ENCODE results near the gene NOTCH3. TPM values are rescaled to one million over a fixed set of nuclear protein-coding genes. Genes with fewer than 3 reads are reported as not detected.

NOTCH3 gene
- total RNA-seq, 2 donors from 2014 or later, result 31.8 to 48.0 TPM

DNA sequence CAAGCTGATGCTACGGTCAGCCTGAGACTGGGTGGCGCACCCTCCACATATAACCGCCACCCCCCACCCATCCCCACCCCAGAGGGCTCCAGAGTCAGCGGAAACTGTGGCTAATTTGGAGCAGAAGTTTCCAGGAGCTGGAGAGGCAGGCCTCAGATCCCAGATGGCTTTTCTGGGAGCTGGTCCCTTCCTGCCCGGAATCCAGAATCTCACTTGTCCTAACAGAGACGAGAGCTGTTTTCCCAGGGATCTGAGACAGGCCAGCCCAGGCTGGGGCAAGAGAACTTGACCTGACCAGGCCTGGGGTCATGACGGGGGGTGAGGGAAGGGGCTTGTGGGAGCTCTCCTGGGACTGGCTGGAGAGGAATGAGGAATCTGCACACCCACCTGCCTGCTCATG, 25.0 kb upstream of the NOTCH3 start:
- no peak for DNase-seq (ENCODE audit: low spot score)
- H3K27ac ChIP-seq, result no peak overlapping the region
- intact Hi-C loops (cut with DNase I), result no loop called here
- H3K9me3 ChIP-seq, result no peaks in the 10 kb centered on the region
- H3K27me3 ChIP-seq (replicated peaks; ENCODE audit: insufficient read depth), result no peaks in the 10 kb centered on the region
- H3K4me1 ChIP-seq (replicated peaks), result peaks cover 4% of the 10 kb centered on the region
- H3K36me3 ChIP-seq, result no peaks in the 10 kb centered on the region
- 95% methylated on average over 7 of the region's 7 CpGs for WGBS
- TF ChIP-seq CTCF (IDR thresholded peaks at IDR 0.05) (no peak), POLR2A (IDR thresholded peaks at IDR 0.05) (no peak), POLR2AphosphoS5 (IDR thresholded peaks at IDR 0.05) (no peak)
- H3K4me3 ChIP-seq, result no peak overlapping the region

DNA sequence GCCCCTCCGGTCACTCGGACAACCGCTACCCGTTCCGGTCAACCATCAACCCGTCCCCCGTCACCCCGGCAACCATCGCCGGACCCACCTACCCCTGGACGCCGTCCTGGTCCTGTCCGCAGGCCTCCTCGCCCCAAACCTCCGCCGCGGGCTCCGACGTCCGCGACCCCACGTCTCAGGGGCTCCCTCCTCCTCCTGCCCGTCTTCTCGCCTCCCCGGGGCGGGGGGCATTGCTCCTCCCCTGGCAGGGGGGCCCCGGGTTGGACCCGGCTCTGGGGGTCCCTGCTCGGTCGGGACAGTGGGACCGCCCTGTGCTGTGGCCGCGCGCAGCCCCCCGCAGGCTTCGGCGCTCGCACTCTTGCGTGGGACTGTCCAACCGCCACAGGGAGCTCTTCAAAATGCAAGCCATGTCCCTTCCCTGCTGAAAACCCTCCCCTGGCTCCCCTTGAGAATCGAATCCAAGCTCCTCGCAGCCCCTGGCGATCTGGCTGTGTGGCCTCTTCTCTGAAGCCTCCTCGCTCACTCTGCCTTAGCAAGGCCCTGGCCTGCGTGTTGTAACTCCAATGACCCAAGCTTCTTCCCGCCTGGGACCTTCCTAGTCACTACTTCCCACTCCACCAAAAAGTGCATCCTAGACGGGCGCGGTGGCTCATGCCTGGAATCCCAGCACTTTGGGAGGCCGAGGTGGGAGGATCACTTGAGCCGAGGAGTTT, 23.0 kb upstream of the NOTCH3 start:
- Histone ChIP-seq H3K4me3 (peak overlapping the region; percentile 38 to 52), H3K27ac (peak overlapping the region; percentile 50 to 53), H3K27me3 (replicated peaks; ENCODE audit: insufficient read depth) (no peaks in the 10 kb centered on the region), H3K4me1 (replicated peaks) (peaks cover 4% of the 10 kb centered on the region), H3K36me3 (no peaks in the 10 kb centered on the region), H3K9me3 (no peaks in the 10 kb centered on the region)
- no peak for DNase-seq (ENCODE audit: low spot score)
- intact Hi-C loops (cut with DNase I), result no loop called here
- TF ChIP-seq CTCF (IDR thresholded peaks at IDR 0.05), result no peak
- TF ChIP-seq POLR2AphosphoS5 (IDR thresholded peaks at IDR 0.05), result no peak
- no peak for TF ChIP-seq POLR2A (IDR thresholded peaks at IDR 0.05)
- 10% methylated on average over 51 of the region's 51 CpGs for WGBS

GRCh38 chr19:15222738-15223648, 22.2 kb upstream of the NOTCH3 start:
- no peaks in the 10 kb centered on the region for H3K9me3 ChIP-seq
- H3K27ac ChIP-seq, result peak overlapping the region in 1 of 2 donors; percentile 53
- 2% methylated on average over 48 of the region's 48 CpGs for WGBS
- H3K4me3 ChIP-seq, result peak overlapping the region; percentile 38 to 52
- DNase-seq (ENCODE audit: low spot score), result peak; percentile 86
- intact Hi-C loops (cut with DNase I), result no loop called here
- H3K36me3 ChIP-seq, result no peaks in the 10 kb centered on the region
- TF ChIP-seq POLR2A (IDR thresholded peaks at IDR 0.05) (no peak), POLR2AphosphoS5 (IDR thresholded peaks at IDR 0.05) (peak; percentile 68), CTCF (IDR thresholded peaks at IDR 0.05) (no peak)
- H3K4me1 ChIP-seq (replicated peaks), result peaks cover 4% of the 10 kb centered on the region
- H3K27me3 ChIP-seq (replicated peaks; ENCODE audit: insufficient read depth), result no peaks in the 10 kb centered on the region

DNA sequence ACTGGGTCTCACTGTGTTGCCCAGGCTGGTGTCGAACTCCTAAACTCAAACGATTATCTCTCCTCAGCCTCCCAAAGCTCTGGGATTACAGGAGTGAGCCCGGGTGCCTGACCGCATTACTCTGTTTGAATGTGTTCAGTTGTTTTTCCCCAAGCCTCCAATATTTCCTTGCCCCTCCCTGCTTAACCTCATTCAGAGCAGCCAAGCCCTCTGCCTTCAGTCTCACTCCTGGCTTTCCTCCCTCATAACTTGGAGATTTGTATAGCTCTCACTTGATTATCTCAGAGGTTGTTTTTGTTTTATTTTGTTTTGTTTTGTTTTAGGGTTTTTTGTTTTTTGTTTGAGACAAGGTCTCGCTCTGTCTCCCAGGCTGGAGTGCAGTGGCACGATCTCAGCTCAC, 20.0 kb upstream of the NOTCH3 start:
- Histone ChIP-seq H3K9me3 (no peaks in the 10 kb centered on the region), H3K4me1 (replicated peaks) (peaks cover 4% of the 10 kb centered on the region), H3K27me3 (replicated peaks; ENCODE audit: insufficient read depth) (no peaks in the 10 kb centered on the region), H3K36me3 (no peaks in the 10 kb centered on the region), H3K4me3 (no peak overlapping the region), H3K27ac (no peak overlapping the region)
- intact Hi-C loops (cut with DNase I), result no loop called here
- DNase-seq (ENCODE audit: low spot score), result no peak
- TF ChIP-seq CTCF (IDR thresholded peaks at IDR 0.05), result no peak
- WGBS, result 82% methylated on average over 6 of the region's 6 CpGs
